Measurements from ENCODE around the gene COMMD4.
"Not testable (repeated sequence)": the region's sequence is repeated elsewhere in the genome, so short reads cannot be mapped to it uniquely, and the experiment has no call there.

Gene COMMD4

GRCh38 chr15:75309711-75310110 lies 26.2 kb upstream of the COMMD4 start:
- TF ChIP-seq CTCF (IDR thresholded peaks at IDR 0.05; ENCODE audit: extremely low read depth, missing control alignments), result no peak
- DNase-seq (ENCODE audit: low spot score), result no peak

- DNase-seq (ENCODE audit: low spot score), result not testable (repeated sequence)
Observed at GRCh38 chr15:75312548-75312947, 23.3 kb upstream of the COMMD4 start.

GRCh38 chr15:75313116-75313845 lies 22.6 kb upstream of the COMMD4 start:
- DNase-seq (ENCODE audit: low spot score), result no peak
- no peak for TF ChIP-seq CTCF (IDR thresholded peaks at IDR 0.05; ENCODE audit: extremely low read depth, missing control alignments)

GRCh38 chr15:75314552-75315290 lies 21.1 kb upstream of the COMMD4 start:
- no peak for DNase-seq (ENCODE audit: low spot score)
- TF ChIP-seq CTCF (IDR thresholded peaks at IDR 0.05; ENCODE audit: extremely low read depth, missing control alignments), result no peak

GRCh38 chr15:75319231-75319897 lies 16.5 kb upstream of the COMMD4 start:
- not testable (repeated sequence) for DNase-seq (ENCODE audit: low spot score)

- DNase-seq (ENCODE audit: low spot score), result no peak
- TF ChIP-seq CTCF (IDR thresholded peaks at IDR 0.05; ENCODE audit: extremely low read depth, missing control alignments), result no peak
Observed at GRCh38 chr15:75321711-75322110, 14.2 kb upstream of the COMMD4 start.

GRCh38 chr15:75325922-75326321 lies 9.9 kb upstream of the COMMD4 start:
- TF ChIP-seq CTCF (IDR thresholded peaks at IDR 0.05; ENCODE audit: extremely low read depth, missing control alignments), result no peak
- no peak for DNase-seq (ENCODE audit: low spot score)

GRCh38 chr15:75327005-75327404 lies 8.9 kb upstream of the COMMD4 start:
- TF ChIP-seq CTCF (IDR thresholded peaks at IDR 0.05; ENCODE audit: extremely low read depth, missing control alignments), result no peak
- DNase-seq (ENCODE audit: low spot score), result no peak

Measured in GM20000 (cell line).